ENCODE measurements around the gene EPM2A.
A peak's percentile ranks its signal among the peaks of the same experiment; 100 is the strongest.

GRCh38 chr6:145633981-145634627, 101.2 kb downstream of the EPM2A start:
- TF ChIP-seq CTCF (conservative IDR thresholded peaks at IDR 0.05 in 1 of 2, IDR thresholded peaks at IDR 0.05 in 1 of 2; ENCODE audit: extremely low read depth in 1 of 2, insufficient read depth in 1 of 2, low read depth in 1 of 2, low read length in 2 of 2) (peak; percentile 86), EZH2 (IDR thresholded peaks at IDR 0.05; ENCODE audit: borderline replicate concordance, low read length) (no peak)
